ENCODE data around the gene POLE.

GRCh38 chr12:132702640-132703039, 15.5 kb upstream of the POLE start:
- TF ChIP-seq, protein P1, sequence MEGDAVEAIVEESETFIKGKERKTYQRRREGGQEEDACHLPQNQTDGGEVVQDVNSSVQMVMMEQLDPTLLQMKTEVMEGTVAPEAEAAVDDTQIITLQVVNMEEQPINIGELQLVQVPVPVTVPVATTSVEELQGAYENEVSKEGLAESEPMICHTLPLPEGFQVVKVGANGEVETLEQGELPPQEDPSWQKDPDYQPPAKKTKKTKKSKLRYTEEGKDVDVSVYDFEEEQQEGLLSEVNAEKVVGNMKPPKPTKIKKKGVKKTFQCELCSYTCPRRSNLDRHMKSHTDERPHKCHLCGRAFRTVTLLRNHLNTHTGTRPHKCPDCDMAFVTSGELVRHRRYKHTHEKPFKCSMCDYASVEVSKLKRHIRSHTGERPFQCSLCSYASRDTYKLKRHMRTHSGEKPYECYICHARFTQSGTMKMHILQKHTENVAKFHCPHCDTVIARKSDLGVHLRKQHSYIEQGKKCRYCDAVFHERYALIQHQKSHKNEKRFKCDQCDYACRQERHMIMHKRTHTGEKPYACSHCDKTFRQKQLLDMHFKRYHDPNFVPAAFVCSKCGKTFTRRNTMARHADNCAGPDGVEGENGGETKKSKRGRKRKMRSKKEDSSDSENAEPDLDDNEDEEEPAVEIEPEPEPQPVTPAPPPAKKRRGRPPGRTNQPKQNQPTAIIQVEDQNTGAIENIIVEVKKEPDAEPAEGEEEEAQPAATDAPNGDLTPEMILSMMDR (IDR thresholded peaks at IDR 0.05), result no peak
- TF ChIP-seq POLR2A (IDR thresholded peaks at IDR 0.05), result no peak

Data from lower leg skin (tissue), 3 donors.